Panc1 (cell line): ENCODE results near the gene HADH. TPM values are rescaled to one million over a fixed set of nuclear protein-coding genes. Genes with fewer than 3 reads are reported as not detected.

Source experiments
- ATAC-seq: fragments of 200-7000 bp; cut with Tn5 transposase; 2 replicates; pipeline ENCODE4 v1.9.1; 2020; ENCODE audit warnings: mild to moderate bottlenecking, moderate library complexity
- BruUV-seq: library from RNA; stranded (reverse); fragments of 400-500 nt; replicated peaks from 2 replicates; lab custom pipeline; 2021; lab: Mats Ljungman, UMichigan
- CTCF ChIA-PET: fragments of 300-600 bp; sonication (Branson Sonifier 250); formaldehyde crosslinking; loops from one replicate; lab custom pipeline; 2022; ENCODE audit warnings: antibody characterized with exemption; lab: Charles Lee
- POLR2A ChIA-PET: fragments of 300-600 bp; sonication (Branson Sonifier 250); formaldehyde crosslinking; loops from one replicate; lab custom pipeline; 2022; ENCODE audit warnings: antibody characterized with exemption; lab: Charles Lee
- DNase-seq: peaks from one replicate; pipeline ENCODE4 v3.0.0-alpha.2; 2010; ENCODE audit warnings: low read depth, low spot score
- H3K27ac ChIP-seq: 2 replicates; pipeline ENCODE4 v1.5.1; 2011; ENCODE audit warnings: mild to moderate bottlenecking, low read length, inconsistent platforms
- H3K27me3 ChIP-seq: fragments of 200-500 bp; sonication (Bioruptor generic); 2 replicates; pipeline ENCODE4 v1.6.0; 2014; ENCODE audit warnings: low read length, inconsistent platforms; ENCODE audit not compliant: control insufficient read depth, insufficient read depth
- H3K36me3 ChIP-seq: fragments of 200-500 bp; sonication (Bioruptor generic); 2 replicates; pipeline ENCODE4 v1.5.1; 2014; ENCODE audit warnings: inconsistent platforms, mild to moderate bottlenecking, low read length, moderate library complexity; ENCODE audit not compliant: control insufficient read depth, insufficient read depth
- H3K4me1 ChIP-seq: 2 replicates; pipeline ENCODE4 v1.5.1; 2011; ENCODE audit warnings: inconsistent platforms, mild to moderate bottlenecking, low read length, moderate library complexity; ENCODE audit not compliant: control insufficient read depth, insufficient read depth
- H3K4me3 ChIP-seq, 2 experiments: 2 replicates each; pipeline ENCODE4 v1.5.1; 2011 to 2012; ENCODE audit warnings: low read depth in 2 of 2, low read length in 2 of 2, mild to moderate bottlenecking in 2 of 2, inconsistent platforms in 1 of 2, moderate library complexity in 1 of 2
- H3K9me3 ChIP-seq: fragments of 200-500 bp; sonication (Bioruptor generic); 2 replicates; pipeline ENCODE4 v1.5.1; 2014; ENCODE audit warnings: low read depth, mild to moderate bottlenecking, inconsistent platforms, low read length, moderate library complexity; ENCODE audit not compliant: control insufficient read depth, insufficient read depth
- CTCF ChIP-seq: fragments of 450-650 bp; IDR thresholded peaks from 2 replicates; pipeline ENCODE4 v1.5.1; 2017; ENCODE audit warnings: mild to moderate bottlenecking
- POLR2AphosphoS5 ChIP-seq: IDR thresholded peaks from 2 replicates; pipeline ENCODE4 v1.6.1; 2012; ENCODE audit warnings: mild to moderate bottlenecking, low read depth, low read length, moderate library complexity
- REST ChIP-seq, 2 experiments: IDR thresholded peaks; 2 replicates each; pipeline ENCODE4 v1.6.1; 2011 to 2012; ENCODE audit warnings: low read depth in 2 of 2, control low read depth in 1 of 2, low read length in 1 of 2, mild to moderate bottlenecking in 1 of 2, moderate library complexity in 1 of 2; ENCODE audit not compliant: insufficient read depth in 1 of 2
- SIN3A ChIP-seq: IDR thresholded peaks from 2 replicates; pipeline ENCODE4 v1.6.1; 2012; ENCODE audit warnings: low read depth, mild to moderate bottlenecking, low read length, moderate library complexity, borderline replicate concordance; ENCODE audit not compliant: insufficient read depth
- TCF7L2 ChIP-seq: IDR thresholded peaks from 2 replicates; pipeline ENCODE4 v1.6.1; 2011; ENCODE audit warnings: mild to moderate bottlenecking, low read depth, low read length, inconsistent platforms
- in situ Hi-C: cut with HindIII; loops from 2 replicates; pipeline ENCODE4 v1.10.0; 2016; ENCODE audit warnings: low sequenced_read_pairs, low pct_unique_long_range_greater_than_20kb
- intact Hi-C: fragments of 100-400 bp; cut with micrococcal nuclease; formaldehyde crosslinking; loops from one replicate; pipeline ENCODE4 v1.10.0; 2022; ENCODE audit not compliant: unreplicated experiment
- total RNA-seq: library from RNA; stranded (reverse); gene quantifications from one replicate; pipeline ENCODE4 v1.2.1, GENCODE V29; 2021; ENCODE audit not compliant: unreplicated experiment

The HADH gene
- total RNA-seq, 1 experiment from 2014 or later = 20.0 TPM

GRCh38 chr4:108013327-108013726, 23.6 kb downstream of the HADH start:
- no peak overlapping the region for H3K27ac ChIP-seq

GRCh38 chr4:108013955-108014354, 24.3 kb downstream of the HADH start:
- CTCF ChIA-PET = interaction anchor here (0.7 kb wide), 2 partner anchors 41 to 483 kb away, joined by 3 to 4 read pairs; no protein-coding TSS in a partner anchor
- Histone ChIP-seq H3K4me3 (no peak overlapping the region), H3K27ac (no peak overlapping the region), H3K27me3 (no peaks in the 10 kb centered on the region), H3K36me3 (no peaks in the 10 kb centered on the region), H3K9me3 (no peaks in the 10 kb centered on the region), H3K4me1 (no peaks in the 10 kb centered on the region)
- no peak for TF ChIP-seq SIN3A
- no peak for TF ChIP-seq POLR2AphosphoS5
- TF ChIP-seq TCF7L2 = no peak
- TF ChIP-seq CTCF = no peak
- TF ChIP-seq REST (IDR thresholded peaks at IDR 0.05; ENCODE audit: insufficient read depth in 1 of 2, low read depth in 2 of 2, low read length in 1 of 2) = no peak
- POLR2A ChIA-PET = interaction anchor here (0.6 to 0.7 kb wide), 3 partner anchors 9 to 31 kb away, joined by 4 to 8 read pairs (median 5); no protein-coding TSS in a partner anchor
- no TSS peak for BruUV-seq
- no peak for DNase-seq
- no peak for ATAC-seq
- in situ Hi-C loops (no loop called here), intact Hi-C loops (no loop called here)

More at GRCh38 chr4:108013327-108013726, 23.6 kb downstream of the HADH start:
- in situ Hi-C loops = no loop called here
- ATAC-seq (no peak), DNase-seq (no peak)
- no peak for TF ChIP-seq POLR2AphosphoS5
- TF ChIP-seq SIN3A = no peak
- TF ChIP-seq CTCF = no peak
- no peak for TF ChIP-seq TCF7L2
- TF ChIP-seq REST (IDR thresholded peaks at IDR 0.05; ENCODE audit: insufficient read depth in 1 of 2, low read depth in 2 of 2, low read length in 1 of 2) = no peak
- H3K9me3 ChIP-seq = no peaks in the 10 kb centered on the region
- no peaks in the 10 kb centered on the region for H3K36me3 ChIP-seq
- H3K27me3 ChIP-seq = no peaks in the 10 kb centered on the region
- no peak overlapping the region for H3K4me3 ChIP-seq
- intact Hi-C loops = no loop called here
- ChIA-PET POLR2A (no interaction called here), CTCF (no interaction called here)
- no peaks in the 10 kb centered on the region for H3K4me1 ChIP-seq
- no TSS peak for BruUV-seq
